ENCODE measurements around the gene FAF2. TPM values are rescaled to one million over a fixed set of nuclear protein-coding genes. Genes with fewer than 3 reads are reported as not detected.
"Not testable (repeated sequence)": the region's sequence is repeated elsewhere in the genome, so short reads cannot be mapped to it uniquely, and the experiment has no call there.

FAF2 gene
- total RNA-seq, 1 experiment from 2014 or later: 53.2 TPM

- BruUV-seq (replicated peaks): no TSS peak
- intact Hi-C loops (cut with micrococcal nuclease; ENCODE audit: unreplicated experiment): no loop called here
- CTCF ChIA-PET: no interaction called here
- Histone ChIP-seq H3K4me3 (ENCODE audit: low read depth, low read length, poor library complexity, severe bottlenecking) (no peak overlapping the region), H3K27me3 (replicated peaks; ENCODE audit: insufficient read depth, low read depth, low read length, poor library complexity) (no peaks in the 10 kb centered on the region), H3K4me1 (ENCODE audit: insufficient read depth, low read length, poor library complexity, severe bottlenecking) (no peaks in the 10 kb centered on the region), H3K36me3 (ENCODE audit: insufficient read depth, low read length, poor library complexity, severe bottlenecking) (no peaks in the 10 kb centered on the region), H3K9me3 (ENCODE audit: low read depth, low read length, poor library complexity, severe bottlenecking) (no peaks in the 10 kb centered on the region), H3K27ac (ENCODE audit: low read depth, low read length, poor library complexity, severe bottlenecking) (no peak overlapping the region)
- no peak for TF ChIP-seq CTCF (conservative IDR thresholded peaks at IDR 0.05; ENCODE audit: low read depth, low read length)
- no peak for TF ChIP-seq EZH2 (IDR thresholded peaks at IDR 0.05; ENCODE audit: borderline replicate concordance, low read depth, low read length, poor library complexity, severe bottlenecking)
- POLR2A ChIA-PET (ENCODE audit: low non-redundant PET): no interaction called here
- peak; percentile 14 for DNase-seq (ENCODE audit: low spot score)
Observed at GRCh38 chr5:176440927-176441706, 7.1 kb upstream of the FAF2 start.

GRCh38 chr5:176441921-176442323 lies 6.3 kb upstream of the FAF2 start:
- no peak for DNase-seq (ENCODE audit: low spot score)
- Histone ChIP-seq H3K4me3 (ENCODE audit: low read depth, low read length, poor library complexity, severe bottlenecking) (no peak overlapping the region), H3K27ac (ENCODE audit: low read depth, low read length, poor library complexity, severe bottlenecking) (no peak overlapping the region), H3K27me3 (replicated peaks; ENCODE audit: insufficient read depth, low read depth, low read length, poor library complexity) (no peaks in the 10 kb centered on the region), H3K9me3 (ENCODE audit: low read depth, low read length, poor library complexity, severe bottlenecking) (no peaks in the 10 kb centered on the region), H3K4me1 (ENCODE audit: insufficient read depth, low read length, poor library complexity, severe bottlenecking) (no peaks in the 10 kb centered on the region), H3K36me3 (ENCODE audit: insufficient read depth, low read length, poor library complexity, severe bottlenecking) (no peaks in the 10 kb centered on the region)
- BruUV-seq (replicated peaks): no TSS peak
- TF ChIP-seq EZH2 (IDR thresholded peaks at IDR 0.05; ENCODE audit: borderline replicate concordance, low read depth, low read length, poor library complexity, severe bottlenecking): no peak
- TF ChIP-seq CTCF (conservative IDR thresholded peaks at IDR 0.05; ENCODE audit: low read depth, low read length): no peak
- intact Hi-C loops (cut with micrococcal nuclease; ENCODE audit: unreplicated experiment): no loop called here
- ChIA-PET CTCF (no interaction called here), POLR2A (ENCODE audit: low non-redundant PET) (no interaction called here)

- POLR2A ChIA-PET (ENCODE audit: low non-redundant PET): not testable (repeated sequence)
Observed at GRCh38 chr5:176442911-176443310, 5.3 kb upstream of the FAF2 start.

GRCh38 chr5:176444742-176445141 lies 3.4 kb upstream of the FAF2 start:
- Histone ChIP-seq H3K9me3 (ENCODE audit: low read depth, low read length, poor library complexity, severe bottlenecking) (no peaks in the 10 kb centered on the region), H3K4me3 (ENCODE audit: low read depth, low read length, poor library complexity, severe bottlenecking) (no peak overlapping the region), H3K4me1 (ENCODE audit: insufficient read depth, low read length, poor library complexity, severe bottlenecking) (peaks cover 2% of the 10 kb centered on the region), H3K27ac (ENCODE audit: low read depth, low read length, poor library complexity, severe bottlenecking) (no peak overlapping the region), H3K27me3 (replicated peaks; ENCODE audit: insufficient read depth, low read depth, low read length, poor library complexity) (no peaks in the 10 kb centered on the region), H3K36me3 (ENCODE audit: insufficient read depth, low read length, poor library complexity, severe bottlenecking) (no peaks in the 10 kb centered on the region)
- TF ChIP-seq EZH2 (IDR thresholded peaks at IDR 0.05; ENCODE audit: borderline replicate concordance, low read depth, low read length, poor library complexity, severe bottlenecking) (no peak), CTCF (conservative IDR thresholded peaks at IDR 0.05; ENCODE audit: low read depth, low read length) (no peak)
- intact Hi-C loops (cut with micrococcal nuclease; ENCODE audit: unreplicated experiment): no loop called here
- CTCF ChIA-PET: no interaction called here
- no peak for DNase-seq (ENCODE audit: low spot score)
- POLR2A ChIA-PET (ENCODE audit: low non-redundant PET): no interaction called here
- BruUV-seq (replicated peaks): no TSS peak

More at GRCh38 chr5:176442911-176443310, 5.3 kb upstream of the FAF2 start:
- intact Hi-C loops (cut with micrococcal nuclease; ENCODE audit: unreplicated experiment); H3K4me3 ChIP-seq (ENCODE audit: low read depth, low read length, poor library complexity, severe bottlenecking); H3K4me1 ChIP-seq (ENCODE audit: insufficient read depth, low read length, poor library complexity, severe bottlenecking); H3K36me3 ChIP-seq (ENCODE audit: insufficient read depth, low read length, poor library complexity, severe bottlenecking); H3K9me3 ChIP-seq (ENCODE audit: low read depth, low read length, poor library complexity, severe bottlenecking); CTCF ChIA-PET; DNase-seq (ENCODE audit: low spot score); H3K27ac ChIP-seq (ENCODE audit: low read depth, low read length, poor library complexity, severe bottlenecking); BruUV-seq (replicated peaks); H3K27me3 ChIP-seq (replicated peaks; ENCODE audit: insufficient read depth, low read depth, low read length, poor library complexity): not testable (repeated sequence)

Measured in A673 (cell line).